Parathyroid adenoma (tissue), 2 donors: ENCODE results near the gene OR12D3.
"Not testable (repeated sequence)": the region's sequence is repeated elsewhere in the genome, so short reads cannot be mapped to it uniquely, and the experiment has no call there.

Experiments
- H2AFZ ChIP-seq: fragments of 300-600 bp; sonication (generic); one replicate; pipeline ENCODE4 v1.7.0; 2017; ENCODE audit warnings: antibody characterized with exemption, mild to moderate bottlenecking
- H3K27ac ChIP-seq: fragments of 300-600 bp; sonication (generic); one replicate; pipeline ENCODE4 v1.7.0; 2017
- H3K27me3 ChIP-seq: fragments of 300-600 bp; sonication (generic); one replicate; pipeline ENCODE4 v1.7.0; 2017; ENCODE audit warnings: low read length; ENCODE audit not compliant: control insufficient read depth, insufficient read depth
- H3K36me3 ChIP-seq: fragments of 300-600 bp; sonication (generic); one replicate; pipeline ENCODE4 v1.7.0; 2017; ENCODE audit warnings: low read length; ENCODE audit not compliant: control insufficient read depth, insufficient read depth
- H3K4me1 ChIP-seq: fragments of 300-600 bp; sonication (generic); one replicate; pipeline ENCODE4 v1.7.0; 2017; ENCODE audit warnings: control low read depth
- H3K4me2 ChIP-seq: fragments of 300-600 bp; sonication (generic); one replicate; pipeline ENCODE4 v1.7.0; 2017; ENCODE audit warnings: low read length
- H3K4me3 ChIP-seq: fragments of 300-600 bp; sonication (generic); one replicate; pipeline ENCODE4 v1.7.0; 2017; ENCODE audit warnings: low read depth, low read length
- H3K79me2 ChIP-seq: fragments of 300-600 bp; sonication (generic); one replicate; pipeline ENCODE4 v1.7.0; 2017; ENCODE audit warnings: control low read depth
- H3K9ac ChIP-seq: fragments of 300-600 bp; sonication (generic); one replicate; pipeline ENCODE4 v1.7.0; 2017; ENCODE audit warnings: mild to moderate bottlenecking
- H3K9me3 ChIP-seq: fragments of 300-600 bp; sonication (generic); one replicate; pipeline ENCODE4 v1.7.0; 2017; ENCODE audit warnings: low read length; ENCODE audit not compliant: control insufficient read depth
- CTCF ChIP-seq: fragments of 300-600 bp; sonication (generic); IDR thresholded peaks from one replicate; pipeline ENCODE4 v1.7.0; 2017; ENCODE audit warnings: antibody characterized with exemption, mild to moderate bottlenecking
- donor health status: primary hyperparathyroidism.

Gene OR12D3

DNA sequence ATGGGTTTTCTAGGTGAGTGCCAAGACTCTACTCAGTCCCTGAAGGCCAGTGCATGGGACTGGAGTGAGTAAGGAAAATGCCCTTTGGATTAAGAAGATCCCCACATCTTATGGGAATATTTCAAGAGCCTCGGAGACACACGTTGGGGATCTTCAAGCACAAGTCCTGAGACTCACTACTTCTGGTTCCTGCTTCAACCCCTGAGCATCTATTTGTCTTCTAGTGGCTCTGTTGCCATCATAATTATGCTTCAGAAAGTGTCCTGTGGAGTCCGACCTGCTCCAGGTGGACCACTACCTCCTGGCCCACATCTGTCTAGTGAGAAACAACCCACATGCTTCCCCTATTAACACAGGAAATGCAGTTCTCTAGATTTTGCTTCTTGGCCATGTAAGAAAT lies 6.3 kb downstream of the OR12D3 start, which contains the start of gene OR5V1:
OR5V1 (minus strand) TSS at position 101 of the 400 bp plus-strand sequence. CDS start 12,670 bp downstream, outside the sequence.
- H3K4me2 ChIP-seq, result no peak within 1 kb of the TSS
- no peaks in the 10 kb centered on the region for H3K4me1 ChIP-seq
- H3K27ac ChIP-seq, result no peak within 1 kb of the TSS
- H3K9me3 ChIP-seq, result no peaks in the 10 kb centered on the region
- no peaks in the 10 kb centered on the region for H3K27me3 ChIP-seq
- no peaks in the 10 kb centered on the region for H3K36me3 ChIP-seq
- no peaks in the 10 kb centered on the region for H3K79me2 ChIP-seq
- no peak within 1 kb of the TSS for H3K4me3 ChIP-seq
- TF ChIP-seq CTCF, result no peak
- H3K9ac ChIP-seq, result no peak within 1 kb of the TSS
- no peak within 1 kb of the TSS for H2AFZ ChIP-seq

GRCh38 chr6:29355603-29356002 lies 19.5 kb downstream of the OR12D3 start:
- no peak overlapping the region for H3K4me2 ChIP-seq
- H2AFZ ChIP-seq, result no peak overlapping the region
- H3K27ac ChIP-seq, result no peak overlapping the region
- no peaks in the 10 kb centered on the region for H3K27me3 ChIP-seq
- no peaks in the 10 kb centered on the region for H3K9me3 ChIP-seq
- H3K4me1 ChIP-seq, result no peaks in the 10 kb centered on the region
- no peaks in the 10 kb centered on the region for H3K79me2 ChIP-seq
- H3K36me3 ChIP-seq, result no peaks in the 10 kb centered on the region
- TF ChIP-seq CTCF, result no peak
- no peak overlapping the region for H3K4me3 ChIP-seq
- no peak overlapping the region for H3K9ac ChIP-seq

DNA sequence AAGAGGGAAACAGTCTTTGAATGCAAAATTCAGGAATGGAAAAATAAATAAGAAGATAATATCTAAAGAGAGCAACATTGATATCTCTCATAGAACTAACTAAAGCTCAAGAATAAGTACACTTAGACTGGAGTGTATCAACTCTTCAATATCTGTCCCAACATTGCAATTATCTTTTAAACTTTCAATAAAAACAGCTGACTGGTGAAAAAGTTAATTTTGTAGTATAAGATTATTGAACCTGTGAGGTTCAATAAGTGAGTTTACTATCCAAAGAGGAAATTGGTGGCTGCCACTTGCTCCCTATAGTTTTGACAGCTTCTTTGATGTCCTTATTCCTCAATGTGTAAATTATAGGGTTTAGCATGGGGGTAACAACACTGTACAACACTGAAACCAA lies 20.1 kb downstream of the OR12D3 start:
- Histone ChIP-seq H3K79me2 (no peaks in the 10 kb centered on the region), H3K4me1 (no peaks in the 10 kb centered on the region), H3K27me3 (no peaks in the 10 kb centered on the region), H3K9me3 (no peaks in the 10 kb centered on the region), H3K36me3 (no peaks in the 10 kb centered on the region), H3K9ac (no peak overlapping the region), H2AFZ (no peak overlapping the region), H3K27ac (no peak overlapping the region), H3K4me3 (no peak overlapping the region), H3K4me2 (no peak overlapping the region)
- no peak for TF ChIP-seq CTCF

- not testable (repeated sequence) for H3K79me2 ChIP-seq, H3K9me3 ChIP-seq, H3K4me2 ChIP-seq, H2AFZ ChIP-seq, H3K4me1 ChIP-seq, H3K4me3 ChIP-seq, H3K27me3 ChIP-seq, H3K27ac ChIP-seq, H3K36me3 ChIP-seq, H3K9ac ChIP-seq
Observed at GRCh38 chr6:29349348-29349747, 25.7 kb downstream of the OR12D3 start.

- no peak for TF ChIP-seq CTCF
- H3K4me3 ChIP-seq, result no peak overlapping the region
- H3K79me2 ChIP-seq, result no peaks in the 10 kb centered on the region
- H3K27ac ChIP-seq, result no peak overlapping the region
- H3K9ac ChIP-seq, result no peak overlapping the region
- no peak overlapping the region for H3K4me2 ChIP-seq
- no peak overlapping the region for H2AFZ ChIP-seq
- no peaks in the 10 kb centered on the region for H3K9me3 ChIP-seq
- no peaks in the 10 kb centered on the region for H3K4me1 ChIP-seq
- no peaks in the 10 kb centered on the region for H3K36me3 ChIP-seq
- H3K27me3 ChIP-seq, result no peaks in the 10 kb centered on the region
Observed at GRCh38 chr6:29345380-29345779, 29.7 kb downstream of the OR12D3 start.
